ENCODE results near the gene COL13A1. TPM values are rescaled to one million over a fixed set of nuclear protein-coding genes. Genes with fewer than 3 reads are reported as not detected.

Gene COL13A1
- total and polyA plus RNA-seq, 2 donors (not counting 1 experiment from before 2014, with no cell fraction given): 5.7 to 7.4 TPM

DNA sequence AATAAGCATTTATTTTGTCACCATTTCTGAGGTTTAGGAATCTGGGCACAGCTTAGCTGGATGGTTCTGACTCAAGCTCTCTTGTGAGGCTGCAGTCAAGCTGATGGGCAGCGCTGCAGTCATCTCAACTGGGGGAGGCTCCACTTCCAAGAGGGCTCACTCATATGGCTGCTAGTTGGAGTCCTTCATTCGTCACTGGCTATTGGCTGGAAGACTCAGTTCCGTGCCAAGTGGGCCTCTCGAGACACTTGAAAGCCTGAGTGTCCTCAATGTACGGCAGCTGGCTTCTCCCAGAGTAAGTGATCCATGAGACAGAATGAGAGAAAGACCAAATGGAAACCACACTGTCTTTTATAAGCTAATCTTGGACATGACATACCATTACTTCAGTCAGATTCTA, 21.6 kb upstream of the COL13A1 start:
- peak in 1 of 2 donors; percentile 21 for DNase-seq (ENCODE audit: low read depth in 2 of 2)
- TF ChIP-seq, protein P1, sequence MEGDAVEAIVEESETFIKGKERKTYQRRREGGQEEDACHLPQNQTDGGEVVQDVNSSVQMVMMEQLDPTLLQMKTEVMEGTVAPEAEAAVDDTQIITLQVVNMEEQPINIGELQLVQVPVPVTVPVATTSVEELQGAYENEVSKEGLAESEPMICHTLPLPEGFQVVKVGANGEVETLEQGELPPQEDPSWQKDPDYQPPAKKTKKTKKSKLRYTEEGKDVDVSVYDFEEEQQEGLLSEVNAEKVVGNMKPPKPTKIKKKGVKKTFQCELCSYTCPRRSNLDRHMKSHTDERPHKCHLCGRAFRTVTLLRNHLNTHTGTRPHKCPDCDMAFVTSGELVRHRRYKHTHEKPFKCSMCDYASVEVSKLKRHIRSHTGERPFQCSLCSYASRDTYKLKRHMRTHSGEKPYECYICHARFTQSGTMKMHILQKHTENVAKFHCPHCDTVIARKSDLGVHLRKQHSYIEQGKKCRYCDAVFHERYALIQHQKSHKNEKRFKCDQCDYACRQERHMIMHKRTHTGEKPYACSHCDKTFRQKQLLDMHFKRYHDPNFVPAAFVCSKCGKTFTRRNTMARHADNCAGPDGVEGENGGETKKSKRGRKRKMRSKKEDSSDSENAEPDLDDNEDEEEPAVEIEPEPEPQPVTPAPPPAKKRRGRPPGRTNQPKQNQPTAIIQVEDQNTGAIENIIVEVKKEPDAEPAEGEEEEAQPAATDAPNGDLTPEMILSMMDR (conservative IDR thresholded peaks at IDR 0.05 in 1 of 2, IDR thresholded peaks at IDR 0.05 in 1 of 2; ENCODE audit: low read depth in 1 of 2, low read length in 2 of 2): no peak
- TF ChIP-seq EZH2 (IDR thresholded peaks at IDR 0.05; ENCODE audit: low read length, missing control alignments): peak; percentile 28
- H3K27me3 ChIP-seq (ENCODE audit: control insufficient read depth, insufficient read depth, low read length): peaks cover 26% of the 10 kb centered on the region
- no peak overlapping the region for H3K27ac ChIP-seq (ENCODE audit: insufficient read depth, low read length)
- no peaks in the 10 kb centered on the region for H4K20me1 ChIP-seq (ENCODE audit: control insufficient read depth, extremely low read depth, insufficient read depth, low read length)
- H3K36me3 ChIP-seq (ENCODE audit: control insufficient read depth, insufficient read depth, low read length): no peaks in the 10 kb centered on the region
- no peaks in the 10 kb centered on the region for H3K4me1 ChIP-seq (ENCODE audit: control insufficient read depth, extremely low read depth, insufficient read depth, low read length)
- no peak overlapping the region for H2AFZ ChIP-seq (ENCODE audit: low read length)
- no peak overlapping the region for H3K4me2 ChIP-seq (ENCODE audit: extremely low read depth, insufficient read depth, low read length)
- H3K4me3 ChIP-seq (replicated peaks in 1 of 4; ENCODE audit: control extremely low read depth in 1 of 4, insufficient read depth in 1 of 4, low read depth in 3 of 4, low read length in 4 of 4): no peak overlapping the region
- H3K9me3 ChIP-seq (ENCODE audit: control insufficient read depth, insufficient read depth, low read depth, low read length): no peaks in the 10 kb centered on the region
- H3K79me2 ChIP-seq (ENCODE audit: control insufficient read depth, insufficient read depth, low read length): no peaks in the 10 kb centered on the region
- no peak overlapping the region for H3K9ac ChIP-seq (ENCODE audit: insufficient read depth, low read length)

DNA sequence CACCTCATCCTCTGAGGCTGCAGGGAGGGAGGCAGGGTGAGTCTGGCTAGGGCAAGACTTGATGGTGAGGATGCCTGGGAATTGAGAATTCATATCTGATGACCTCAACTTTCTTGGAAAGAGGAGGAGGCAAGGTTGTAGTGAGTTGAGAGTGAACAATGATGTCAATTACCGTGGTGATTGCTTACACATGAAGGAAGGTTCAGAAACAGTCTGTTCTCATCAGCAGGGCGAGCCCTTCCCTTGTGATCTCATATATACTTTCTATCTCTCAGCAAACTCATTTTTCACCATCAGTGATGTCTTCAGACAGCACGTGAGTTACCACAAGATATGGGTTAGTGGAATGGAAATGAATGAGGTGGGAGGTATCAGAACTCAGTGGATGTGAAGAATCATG, 20.1 kb upstream of the COL13A1 start:
- TF ChIP-seq, protein P1 (conservative IDR thresholded peaks at IDR 0.05 in 1 of 2, IDR thresholded peaks at IDR 0.05 in 1 of 2; ENCODE audit: low read depth in 1 of 2, low read length in 2 of 2): no peak
- no peak for TF ChIP-seq EZH2 (IDR thresholded peaks at IDR 0.05; ENCODE audit: low read length, missing control alignments)
- Histone ChIP-seq H3K4me2 (ENCODE audit: extremely low read depth, insufficient read depth, low read length) (no peak overlapping the region), H2AFZ (ENCODE audit: low read length) (no peak overlapping the region), H3K9ac (ENCODE audit: insufficient read depth, low read length) (no peak overlapping the region), H3K4me1 (ENCODE audit: control insufficient read depth, extremely low read depth, insufficient read depth, low read length) (no peaks in the 10 kb centered on the region), H3K9me3 (ENCODE audit: control insufficient read depth, insufficient read depth, low read depth, low read length) (no peaks in the 10 kb centered on the region), H3K79me2 (ENCODE audit: control insufficient read depth, insufficient read depth, low read length) (no peaks in the 10 kb centered on the region), H3K4me3 (replicated peaks in 1 of 4; ENCODE audit: control extremely low read depth in 1 of 4, insufficient read depth in 1 of 4, low read depth in 3 of 4, low read length in 4 of 4) (no peak overlapping the region), H3K27ac (ENCODE audit: insufficient read depth, low read length) (no peak overlapping the region), H3K27me3 (ENCODE audit: control insufficient read depth, insufficient read depth, low read length) (peaks cover 27% of the 10 kb centered on the region), H4K20me1 (ENCODE audit: control insufficient read depth, extremely low read depth, insufficient read depth, low read length) (no peaks in the 10 kb centered on the region), H3K36me3 (ENCODE audit: control insufficient read depth, insufficient read depth, low read length) (no peaks in the 10 kb centered on the region)
- no peak for DNase-seq (ENCODE audit: low read depth in 2 of 2)

DNA sequence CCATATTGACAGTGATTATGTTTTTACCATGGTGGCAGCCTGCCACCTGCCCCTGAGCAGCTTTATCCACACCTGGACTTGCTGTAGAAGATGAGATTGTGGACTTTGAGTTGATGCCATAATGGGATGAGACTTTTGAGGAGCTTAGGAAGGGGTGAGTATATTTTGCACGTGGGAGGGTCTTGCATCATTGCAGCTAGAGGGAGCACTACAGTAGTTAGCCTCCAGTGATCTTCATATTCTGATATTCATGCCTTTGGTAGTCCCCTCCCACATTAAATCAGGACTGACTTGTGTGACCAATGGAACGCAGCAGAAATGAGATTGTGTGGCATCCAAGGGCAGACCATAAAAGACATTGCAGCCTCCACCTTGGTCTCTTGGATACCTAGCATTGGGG, 18.2 kb upstream of the COL13A1 start:
- Histone ChIP-seq H3K4me3 (replicated peaks in 1 of 4; ENCODE audit: control extremely low read depth in 1 of 4, insufficient read depth in 1 of 4, low read depth in 3 of 4, low read length in 4 of 4) (no peak overlapping the region), H3K36me3 (ENCODE audit: control insufficient read depth, insufficient read depth, low read length) (no peaks in the 10 kb centered on the region), H3K4me1 (ENCODE audit: control insufficient read depth, extremely low read depth, insufficient read depth, low read length) (no peaks in the 10 kb centered on the region), H3K79me2 (ENCODE audit: control insufficient read depth, insufficient read depth, low read length) (no peaks in the 10 kb centered on the region), H2AFZ (ENCODE audit: low read length) (no peak overlapping the region), H3K4me2 (ENCODE audit: extremely low read depth, insufficient read depth, low read length) (no peak overlapping the region), H3K9me3 (ENCODE audit: control insufficient read depth, insufficient read depth, low read depth, low read length) (no peaks in the 10 kb centered on the region), H4K20me1 (ENCODE audit: control insufficient read depth, extremely low read depth, insufficient read depth, low read length) (no peaks in the 10 kb centered on the region), H3K27me3 (ENCODE audit: control insufficient read depth, insufficient read depth, low read length) (peaks cover 27% of the 10 kb centered on the region), H3K27ac (ENCODE audit: insufficient read depth, low read length) (no peak overlapping the region), H3K9ac (ENCODE audit: insufficient read depth, low read length) (no peak overlapping the region)
- no peak for DNase-seq (ENCODE audit: low read depth in 2 of 2)
- no peak for TF ChIP-seq EZH2 (IDR thresholded peaks at IDR 0.05; ENCODE audit: low read length, missing control alignments)
- TF ChIP-seq, protein P1 (conservative IDR thresholded peaks at IDR 0.05 in 1 of 2, IDR thresholded peaks at IDR 0.05 in 1 of 2; ENCODE audit: low read depth in 1 of 2, low read length in 2 of 2): peak in 1 of 2 donors; percentile 7
